Hepatocyte (in vitro differentiated cells): Measurements from ENCODE around the gene SLC7A8. TPM values are rescaled to one million over a fixed set of nuclear protein-coding genes. Genes with fewer than 3 reads are reported as not detected.

Source experiments
- DNase-seq: peaks from one replicate; pipeline ENCODE4 v3.0.0-alpha.2; 2016; ENCODE audit warnings: low spot score
- H2AFZ ChIP-seq: fragments of 200-600 bp; sonication (generic); 2 replicates; pipeline ENCODE4 v1.6.0; 2016; ENCODE audit warnings: antibody characterized with exemption, mild to moderate bottlenecking
- H3K27ac ChIP-seq: fragments of 200-600 bp; sonication (generic); 2 replicates; pipeline ENCODE4 v1.5.1; 2016; ENCODE audit warnings: mild to moderate bottlenecking
- H3K27me3 ChIP-seq: fragments of 200-600 bp; sonication (generic); 2 replicates; pipeline ENCODE4 v1.6.1; 2016
- H3K36me3 ChIP-seq: fragments of 200-600 bp; sonication (generic); replicated peaks from 2 replicates; pipeline ENCODE4 v1.5.1; 2016; ENCODE audit warnings: low read depth; ENCODE audit not compliant: insufficient read depth
- H3K4me1 ChIP-seq: fragments of 200-600 bp; sonication (generic); 2 replicates; pipeline ENCODE4 v1.5.1; 2016; ENCODE audit warnings: mild to moderate bottlenecking, moderate library complexity; ENCODE audit not compliant: insufficient read depth
- H3K4me2 ChIP-seq: fragments of 200-600 bp; sonication (generic); 2 replicates; pipeline ENCODE4 v1.6.0; 2016
- H3K4me3 ChIP-seq: fragments of 200-600 bp; sonication (generic); 2 replicates; pipeline ENCODE4 v1.5.1; 2016; ENCODE audit warnings: mild to moderate bottlenecking
- H3K79me2 ChIP-seq: fragments of 200-600 bp; sonication (generic); 2 replicates; pipeline ENCODE4 v1.6.0; 2017; ENCODE audit warnings: mild to moderate bottlenecking
- H3K9me2 ChIP-seq: fragments of 200-600 bp; sonication (generic); replicated peaks from 2 replicates; pipeline ENCODE4 v1.6.0; 2017; ENCODE audit warnings: mild to moderate bottlenecking; ENCODE audit not compliant: insufficient read depth
- H3K9me3 ChIP-seq: fragments of 200-600 bp; sonication (generic); 2 replicates; pipeline ENCODE4 v1.5.1; 2016; ENCODE audit warnings: low read depth, mild to moderate bottlenecking
- H4K20me1 ChIP-seq: fragments of 200-600 bp; sonication (generic); 2 replicates; pipeline ENCODE4 v1.6.0; 2016; ENCODE audit warnings: mild to moderate bottlenecking; ENCODE audit not compliant: insufficient read depth, poor library complexity, severe bottlenecking
- CTCF ChIP-seq: fragments of 200-600 bp; sonication (generic); IDR thresholded peaks from 2 replicates; pipeline ENCODE4 v1.5.1; 2016; ENCODE audit warnings: antibody characterized with exemption, mild to moderate bottlenecking; ENCODE audit not compliant: poor library complexity
- EZH2 ChIP-seq: fragments of 200-600 bp; sonication (generic); IDR thresholded peaks from 2 replicates; pipeline ENCODE4 v1.6.1; 2016; ENCODE audit warnings: antibody characterized with exemption, mild to moderate bottlenecking, borderline replicate concordance
- EZH2phosphoT487 ChIP-seq: fragments of 200-600 bp; sonication (generic); IDR thresholded peaks from one replicate; pipeline ENCODE4 v1.6.1; 2018; ENCODE audit warnings: antibody characterized with exemption, mild to moderate bottlenecking, low read depth, moderate library complexity; ENCODE audit not compliant: unreplicated experiment, severe bottlenecking
- WGBS: methylation state at CpG from one replicate; pipeline ENCODE4 v1.1.6; 2016; ENCODE audit warnings: low lambda C conversion rate; ENCODE audit errors: missing lambda C conversion rate; 5-methylcytosine and 5-hydroxymethylcytosine counted together
- polyA plus RNA-seq: library from polyadenylated mRNA; unstranded; fragments of >200 nt; fragmentation: Nextera tagmentation; extraction: Ambion mirVana; gene quantifications from 2 replicates; pipeline ENCODE4 v1.2.1, GENCODE V29; 2016
- total RNA-seq: library from RNA; depleted of rRNA; stranded (reverse); fragments of >200 nt; gene quantifications from 2 replicates; pipeline ENCODE4 v1.2.3, GENCODE V29; 2014

Gene SLC7A8
- total and polyA plus RNA-seq, 2 experiments from 2014 or later, result 54.6 to 123 TPM

- TF ChIP-seq EZH2 (no peak), EZH2phosphoT487 (no peak), CTCF (no peak)
- no peaks in the 10 kb centered on the region for H3K27me3 ChIP-seq
- H3K9me2 ChIP-seq, result no peaks in the 10 kb centered on the region
- no peaks in the 10 kb centered on the region for H3K79me2 ChIP-seq
- no peaks in the 10 kb centered on the region for H3K9me3 ChIP-seq
- no peak overlapping the region for H3K4me2 ChIP-seq
- no peaks in the 10 kb centered on the region for H3K36me3 ChIP-seq
- no peak overlapping the region for H3K27ac ChIP-seq
- DNase-seq, result no peak
- H3K4me1 ChIP-seq, result peaks cover 4% of the 10 kb centered on the region
- no peak overlapping the region for H3K4me3 ChIP-seq
- no peaks in the 10 kb centered on the region for H4K20me1 ChIP-seq
- 87% methylated on average over 16 of the region's 16 CpGs for WGBS
- no peak overlapping the region for H2AFZ ChIP-seq
These were observed 46.8 kb downstream of the SLC7A8 start for GRCh38 chr14:23136566-23137133.

- TF ChIP-seq CTCF (no peak), EZH2phosphoT487 (no peak), EZH2 (no peak)
- Histone ChIP-seq H3K4me2 (no peak overlapping the region), H3K4me1 (no peaks in the 10 kb centered on the region), H3K79me2 (no peaks in the 10 kb centered on the region), H2AFZ (no peak overlapping the region), H4K20me1 (no peaks in the 10 kb centered on the region), H3K27ac (no peak overlapping the region), H3K4me3 (no peak overlapping the region), H3K27me3 (no peaks in the 10 kb centered on the region), H3K36me3 (no peaks in the 10 kb centered on the region), H3K9me3 (no peaks in the 10 kb centered on the region), H3K9me2 (no peaks in the 10 kb centered on the region)
- no peak for DNase-seq
- WGBS, result 94% methylated on average over 8 of the region's 8 CpGs
These were observed 50.5 kb downstream of the SLC7A8 start for GRCh38 chr14:23132970-23133369.

- no peaks in the 10 kb centered on the region for H3K36me3 ChIP-seq
- DNase-seq, result no peak
These were observed 52.0 kb downstream of the SLC7A8 start for GRCh38 chr14:23131482-23131881.

More at GRCh38 chr14:23131482-23131881, 52.0 kb downstream of the SLC7A8 start:
- H4K20me1 ChIP-seq, result no peaks in the 10 kb centered on the region
- no peak overlapping the region for H3K4me2 ChIP-seq
- H3K9me3 ChIP-seq, result no peaks in the 10 kb centered on the region
- no peaks in the 10 kb centered on the region for H3K27me3 ChIP-seq
- H3K4me3 ChIP-seq, result no peak overlapping the region
- no peaks in the 10 kb centered on the region for H3K9me2 ChIP-seq
- H3K4me1 ChIP-seq, result no peaks in the 10 kb centered on the region
- 93% methylated on average over 5 of the region's 5 CpGs for whole genome bisulfite sequencing
- no peak overlapping the region for H2AFZ ChIP-seq
- no peak for TF ChIP-seq EZH2
- TF ChIP-seq CTCF, result no peak
- no peak for TF ChIP-seq EZH2phosphoT487
- H3K79me2 ChIP-seq, result no peaks in the 10 kb centered on the region
- no peak overlapping the region for H3K27ac ChIP-seq
